Ascending aorta (tissue), 2 donors: ENCODE results near the gene AP3S1. TPM values are rescaled to one million over a fixed set of nuclear protein-coding genes. Genes with fewer than 3 reads are reported as not detected.

Experiments used
- DNase-seq, 2 donors: peaks; one replicate each; pipeline ENCODE4 v3.0.0-alpha.2; 2019; ENCODE audit warnings: low spot score in 2 of 2
- H3K27ac ChIP-seq, 2 donors: fragments of 200-600 bp; sonication (generic); one replicate each; pipeline ENCODE4 v1.5.1; 2016 to 2017; ENCODE audit warnings: mild to moderate bottlenecking in 1 of 2
- H3K27me3 ChIP-seq: fragments of 200-600 bp; sonication (generic); one replicate; pipeline ENCODE4 v1.5.1; 2017
- H3K36me3 ChIP-seq, 2 donors: fragments of 200-600 bp; sonication (generic); one replicate each; pipeline ENCODE4 v1.5.1; 2016
- H3K4me1 ChIP-seq, 2 donors: fragments of 200-600 bp; sonication (generic); one replicate each; pipeline ENCODE4 v1.5.1; 2016 to 2017; ENCODE audit warnings: mild to moderate bottlenecking in 1 of 2
- H3K4me3 ChIP-seq, 2 donors: fragments of 200-600 bp; sonication (generic); one replicate each; pipeline ENCODE4 v1.5.1; 2016 to 2017; ENCODE audit warnings: mild to moderate bottlenecking in 1 of 2
- H3K9me3 ChIP-seq, 2 donors: fragments of 200-600 bp; sonication (generic); one replicate each; pipeline ENCODE4 v1.5.1; 2016
- intact Hi-C: fragments of 100-400 bp; cut with DNase I; formaldehyde crosslinking; loops from one replicate; pipeline ENCODE4 v1.15.1; 2023
- total RNA-seq: library from RNA; depleted of rRNA; stranded (reverse); fragments of >200 nt; gene quantifications from one replicate; pipeline ENCODE4 v1.1.0, GENCODE V29; 2016
- TF ChIP-seq, protein P1 (sequence below), 3 experiments: fragments of 200-600 bp in 2 of 3; fragments of 450-650 bp in 1 of 3; sonication (generic) in 2 of 3; IDR thresholded peaks; one replicate each; pipeline ENCODE4 v1.5.1; 2016 to 2019; ENCODE audit warnings: antibody characterized with exemption in 3 of 3, mild to moderate bottlenecking in 1 of 3, moderate library complexity in 1 of 3

AP3S1 gene
- total RNA-seq, 1 donor from 2014 or later, result 140 TPM

- no peak for DNase-seq
- TF ChIP-seq, protein P1, sequence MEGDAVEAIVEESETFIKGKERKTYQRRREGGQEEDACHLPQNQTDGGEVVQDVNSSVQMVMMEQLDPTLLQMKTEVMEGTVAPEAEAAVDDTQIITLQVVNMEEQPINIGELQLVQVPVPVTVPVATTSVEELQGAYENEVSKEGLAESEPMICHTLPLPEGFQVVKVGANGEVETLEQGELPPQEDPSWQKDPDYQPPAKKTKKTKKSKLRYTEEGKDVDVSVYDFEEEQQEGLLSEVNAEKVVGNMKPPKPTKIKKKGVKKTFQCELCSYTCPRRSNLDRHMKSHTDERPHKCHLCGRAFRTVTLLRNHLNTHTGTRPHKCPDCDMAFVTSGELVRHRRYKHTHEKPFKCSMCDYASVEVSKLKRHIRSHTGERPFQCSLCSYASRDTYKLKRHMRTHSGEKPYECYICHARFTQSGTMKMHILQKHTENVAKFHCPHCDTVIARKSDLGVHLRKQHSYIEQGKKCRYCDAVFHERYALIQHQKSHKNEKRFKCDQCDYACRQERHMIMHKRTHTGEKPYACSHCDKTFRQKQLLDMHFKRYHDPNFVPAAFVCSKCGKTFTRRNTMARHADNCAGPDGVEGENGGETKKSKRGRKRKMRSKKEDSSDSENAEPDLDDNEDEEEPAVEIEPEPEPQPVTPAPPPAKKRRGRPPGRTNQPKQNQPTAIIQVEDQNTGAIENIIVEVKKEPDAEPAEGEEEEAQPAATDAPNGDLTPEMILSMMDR (IDR thresholded peaks at IDR 0.05), result no peak
- no peaks in the 10 kb centered on the region for H3K9me3 ChIP-seq
- H3K36me3 ChIP-seq, result no peaks in the 10 kb centered on the region
- H3K4me1 ChIP-seq, result peaks cover 0 to 21% of the 10 kb centered on the region in 2 donors
- no peaks in the 10 kb centered on the region for H3K27me3 ChIP-seq
- no peak overlapping the region for H3K4me3 ChIP-seq
- no peak overlapping the region for H3K27ac ChIP-seq
- intact Hi-C loops, result loop anchor here (5.0 kb wide), 1 partner anchor 220 kb away; no protein-coding TSS in a partner anchor
Observed at GRCh38 chr5:115847290-115847689, 5.6 kb downstream of the AP3S1 start.

DNA sequence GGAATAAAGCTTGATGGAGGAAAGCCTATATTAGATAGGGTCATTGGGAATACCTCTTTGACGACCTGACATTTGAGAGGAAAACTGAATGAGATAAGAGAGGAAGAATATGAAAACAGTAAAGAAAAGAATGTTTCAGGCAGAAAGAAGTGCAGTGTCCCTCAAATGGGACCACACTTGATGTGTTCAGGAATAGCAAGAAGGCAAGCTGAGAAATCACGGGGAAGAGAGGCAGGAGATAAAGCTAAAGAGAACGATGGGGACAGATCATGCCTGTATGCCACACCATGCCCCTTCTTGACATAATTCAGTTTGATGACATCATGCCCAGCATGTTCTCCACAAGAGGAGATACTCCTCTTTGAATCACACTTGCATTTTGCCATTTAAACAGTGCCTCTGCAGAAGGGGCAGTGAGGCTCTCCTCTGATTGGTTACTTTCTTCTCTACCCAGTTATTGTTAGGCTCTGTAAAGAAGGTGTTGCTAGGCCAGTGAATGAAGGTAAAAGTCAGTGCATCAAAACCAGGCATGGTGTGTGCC, 7.6 kb downstream of the AP3S1 start:
- no peak overlapping the region for H3K4me3 ChIP-seq
- TF ChIP-seq, protein P1 (IDR thresholded peaks at IDR 0.05), result no peak
- H3K27me3 ChIP-seq, result no peaks in the 10 kb centered on the region
- intact Hi-C loops, result loop anchor here (5.0 kb wide), 1 partner anchor 218 kb away; no protein-coding TSS in a partner anchor
- no peaks in the 10 kb centered on the region for H3K36me3 ChIP-seq
- no peak overlapping the region for H3K27ac ChIP-seq
- no peak for DNase-seq
- H3K9me3 ChIP-seq, result no peaks in the 10 kb centered on the region
- peaks cover 0 to 17% of the 10 kb centered on the region in 2 donors for H3K4me1 ChIP-seq

- Histone ChIP-seq H3K4me3 (peak overlapping the region; percentile 11 to 35), H3K27me3 (no peaks in the 10 kb centered on the region), H3K9me3 (no peaks in the 10 kb centered on the region), H3K36me3 (no peaks in the 10 kb centered on the region), H3K27ac (peak overlapping the region; percentile 41 to 56), H3K4me1 (peaks cover 0 to 16% of the 10 kb centered on the region in 2 donors)
- DNase-seq, result no peak
- TF ChIP-seq, protein P1 (IDR thresholded peaks at IDR 0.05), result no peak
- intact Hi-C loops, result no loop called here
Observed at GRCh38 chr5:115850744-115851416, 9.1 kb downstream of the AP3S1 start.

DNA sequence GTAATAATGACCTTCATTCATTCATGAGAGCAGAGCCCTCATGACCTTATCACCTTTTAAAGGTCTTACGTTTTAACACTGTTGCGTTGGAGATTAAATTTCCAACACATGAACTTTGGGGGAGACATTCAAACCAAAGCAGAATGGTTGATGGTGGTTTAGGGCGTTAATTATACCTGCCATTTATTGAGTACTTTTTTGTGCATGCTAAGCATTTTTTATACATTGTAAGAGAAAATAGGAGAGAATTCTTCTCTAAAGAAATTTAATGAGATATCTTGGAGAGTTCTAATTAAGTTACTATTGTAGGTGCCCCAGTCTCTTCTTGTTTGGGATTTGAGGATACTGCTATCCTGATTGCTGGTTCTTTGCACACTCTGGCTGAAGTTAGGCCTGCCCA, 12.4 kb downstream of the AP3S1 start:
- no peak overlapping the region for H3K27ac ChIP-seq
- no peaks in the 10 kb centered on the region for H3K36me3 ChIP-seq
- H3K27me3 ChIP-seq, result no peaks in the 10 kb centered on the region
- H3K9me3 ChIP-seq, result no peaks in the 10 kb centered on the region
- no peak for DNase-seq
- peaks cover 0 to 41% of the 10 kb centered on the region in 2 donors for H3K4me1 ChIP-seq
- H3K4me3 ChIP-seq, result no peak overlapping the region
- TF ChIP-seq, protein P1 (IDR thresholded peaks at IDR 0.05), result no peak
- intact Hi-C loops, result no loop called here

- intact Hi-C loops, result no loop called here
- H3K9me3 ChIP-seq, result no peaks in the 10 kb centered on the region
- peaks cover 0 to 42% of the 10 kb centered on the region in 2 donors for H3K4me1 ChIP-seq
- no peak overlapping the region for H3K4me3 ChIP-seq
- no peak overlapping the region for H3K27ac ChIP-seq
- TF ChIP-seq, protein P1 (IDR thresholded peaks at IDR 0.05), result no peak
- H3K36me3 ChIP-seq, result no peaks in the 10 kb centered on the region
- no peaks in the 10 kb centered on the region for H3K27me3 ChIP-seq
- no peak for DNase-seq
Observed at GRCh38 chr5:115855959-115856358, 14.2 kb downstream of the AP3S1 start.
